ENCODE results near the gene SF3B3.

DNA sequence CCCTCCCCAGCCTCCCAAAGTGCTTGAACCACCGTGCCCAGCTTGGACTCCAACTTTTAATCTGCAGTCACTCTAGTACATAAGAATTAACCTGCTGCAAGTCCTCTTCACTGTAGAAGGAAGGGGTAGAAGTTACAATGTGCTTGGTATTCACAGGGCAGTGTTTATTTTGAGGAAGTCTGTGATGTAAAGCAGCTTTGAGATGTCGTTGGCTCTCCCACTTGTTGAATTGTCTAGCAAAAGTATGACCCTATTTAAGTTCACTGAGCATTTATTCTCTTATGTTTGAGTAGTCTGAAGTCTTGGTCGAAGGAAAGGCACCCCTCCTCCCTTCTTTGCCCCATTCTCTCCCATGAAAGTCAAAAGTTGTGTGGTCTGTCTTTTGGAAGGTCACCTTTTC is 28.2 kb downstream of the SF3B3 start:
- TF ChIP-seq, protein P1, sequence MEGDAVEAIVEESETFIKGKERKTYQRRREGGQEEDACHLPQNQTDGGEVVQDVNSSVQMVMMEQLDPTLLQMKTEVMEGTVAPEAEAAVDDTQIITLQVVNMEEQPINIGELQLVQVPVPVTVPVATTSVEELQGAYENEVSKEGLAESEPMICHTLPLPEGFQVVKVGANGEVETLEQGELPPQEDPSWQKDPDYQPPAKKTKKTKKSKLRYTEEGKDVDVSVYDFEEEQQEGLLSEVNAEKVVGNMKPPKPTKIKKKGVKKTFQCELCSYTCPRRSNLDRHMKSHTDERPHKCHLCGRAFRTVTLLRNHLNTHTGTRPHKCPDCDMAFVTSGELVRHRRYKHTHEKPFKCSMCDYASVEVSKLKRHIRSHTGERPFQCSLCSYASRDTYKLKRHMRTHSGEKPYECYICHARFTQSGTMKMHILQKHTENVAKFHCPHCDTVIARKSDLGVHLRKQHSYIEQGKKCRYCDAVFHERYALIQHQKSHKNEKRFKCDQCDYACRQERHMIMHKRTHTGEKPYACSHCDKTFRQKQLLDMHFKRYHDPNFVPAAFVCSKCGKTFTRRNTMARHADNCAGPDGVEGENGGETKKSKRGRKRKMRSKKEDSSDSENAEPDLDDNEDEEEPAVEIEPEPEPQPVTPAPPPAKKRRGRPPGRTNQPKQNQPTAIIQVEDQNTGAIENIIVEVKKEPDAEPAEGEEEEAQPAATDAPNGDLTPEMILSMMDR (IDR thresholded peaks at IDR 0.05), result no peak
- TF ChIP-seq POLR2A (IDR thresholded peaks at IDR 0.05; ENCODE audit: low read depth), result no peak
